DND-41 (cell line): ENCODE measurements around the gene CLCA1.

Experiments used
- CTCF ChIP-seq: IDR thresholded peaks from 2 replicates; pipeline ENCODE4 v1.5.1; 2012; ENCODE audit warnings: borderline replicate concordance, low read length, moderate library complexity, mild to moderate bottlenecking; ENCODE audit not compliant: poor library complexity, severe bottlenecking; ENCODE audit errors: extremely low read depth
- EZH2 ChIP-seq: IDR thresholded peaks from 3 replicates; pipeline ENCODE4 v1.6.1; 2012; ENCODE audit warnings: borderline replicate concordance, low read depth, mild to moderate bottlenecking, moderate library complexity, low read length, inconsistent platforms; ENCODE audit not compliant: severe bottlenecking

DNA sequence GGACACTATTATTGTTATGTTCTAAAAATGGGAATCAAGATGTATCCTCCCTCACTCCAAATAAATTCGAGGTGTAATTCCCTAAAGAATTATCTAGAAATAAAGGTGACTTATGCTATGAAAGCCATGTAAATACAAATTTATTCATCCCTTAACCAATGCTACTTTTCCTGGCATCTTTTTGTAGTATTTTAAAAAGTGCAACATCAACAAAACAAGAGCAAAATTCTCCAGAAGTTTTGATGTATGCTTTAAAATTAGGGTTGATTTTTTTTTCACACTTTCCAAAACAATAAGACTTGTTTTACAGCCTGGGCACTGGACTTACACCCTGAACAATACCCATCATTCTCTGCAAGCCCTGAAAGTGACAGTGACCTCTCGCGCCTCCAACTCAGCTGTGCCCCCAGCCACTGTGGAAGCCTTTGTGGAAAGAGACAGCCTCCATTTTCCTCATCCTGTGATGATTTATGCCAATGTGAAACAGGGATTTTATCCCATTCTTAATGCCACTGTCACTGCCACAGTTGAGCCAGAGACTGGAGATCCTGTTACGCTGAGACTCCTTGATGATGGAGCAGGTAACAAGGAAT, 21.4 kb upstream of the CLCA1 start:
- TF ChIP-seq EZH2 (no peak), CTCF (no peak)
